Stimulated activated naive CD8-positive, alpha-beta T cell treated with anti-CD3 and anti-CD28 coated beads, Interleukin-15, Interleukin-2, amounts not matched to agents 100 ng/mL and 50 ng/mL, for 24 hours (primary cell): ENCODE results near the gene CTPS2.
"Not testable (repeated sequence)": the region's sequence is repeated elsewhere in the genome, so short reads cannot be mapped to it uniquely, and the experiment has no call there.

Experiments used
- H3K27ac Mint-ChIP-seq: one replicate; pipeline ENCODE4 v1.8.0; 2021; ENCODE audit warnings: mild to moderate bottlenecking, mixed read lengths
- H3K27me3 Mint-ChIP-seq: one replicate; pipeline ENCODE4 v1.8.0; 2021; ENCODE audit warnings: mixed read lengths
- H3K36me3 Mint-ChIP-seq: one replicate; pipeline ENCODE4 v1.8.0; 2021; ENCODE audit warnings: low read depth, mixed read lengths
- H3K4me1 Mint-ChIP-seq: one replicate; pipeline ENCODE4 v1.8.0; 2021; ENCODE audit warnings: low read depth, mixed read lengths
- H3K4me3 Mint-ChIP-seq: one replicate; pipeline ENCODE4 v1.8.0; 2021; ENCODE audit warnings: mild to moderate bottlenecking, mixed read lengths
- H3K9me3 Mint-ChIP-seq: one replicate; pipeline ENCODE4 v1.8.0; 2021; ENCODE audit warnings: mixed read lengths

CTPS2 gene

DNA sequence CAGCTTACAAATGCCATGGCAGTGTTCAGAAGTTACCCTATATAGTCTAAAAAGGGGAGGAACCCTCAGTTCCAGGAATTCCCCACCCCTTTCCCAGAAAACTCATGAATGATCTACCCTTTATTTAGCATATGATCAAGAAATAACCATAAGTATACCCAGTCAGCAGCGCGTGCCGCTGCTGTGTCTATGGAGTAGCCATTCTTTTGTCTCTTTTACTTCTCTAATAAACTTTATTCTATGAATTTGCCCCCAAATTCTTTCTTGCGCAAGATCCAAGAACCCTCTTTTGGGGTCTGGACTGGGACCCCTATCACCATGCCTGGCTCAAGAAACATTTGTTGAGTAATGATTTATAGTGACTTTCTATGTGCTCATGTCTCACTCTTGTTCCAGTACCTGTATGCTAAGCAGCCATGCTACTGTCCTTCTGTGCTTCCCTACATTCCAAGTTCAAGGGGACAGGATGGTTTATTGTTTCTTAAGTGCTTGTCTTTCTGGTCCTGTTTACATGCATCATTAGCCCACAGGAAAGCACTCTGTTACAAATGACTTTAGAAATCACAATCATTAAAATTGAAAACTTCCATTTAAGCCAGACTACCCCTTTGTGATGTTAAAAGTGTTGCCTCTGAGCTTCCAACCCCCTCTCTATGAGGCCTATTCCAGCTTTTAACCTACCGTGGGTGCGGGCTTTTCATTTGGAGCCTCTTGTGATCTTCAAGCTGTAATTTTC lies 125.9 kb downstream of the CTPS2 start:
- H3K4me3 Mint-ChIP-seq = no peak overlapping the region
- peaks cover 10% of the 10 kb centered on the region for H3K4me1 Mint-ChIP-seq
- H3K9me3 Mint-ChIP-seq = peaks cover 5% of the 10 kb centered on the region
- H3K27me3 Mint-ChIP-seq = no peaks in the 10 kb centered on the region
- no peak overlapping the region for H3K27ac Mint-ChIP-seq
- peaks cover 8% of the 10 kb centered on the region for H3K36me3 Mint-ChIP-seq

DNA sequence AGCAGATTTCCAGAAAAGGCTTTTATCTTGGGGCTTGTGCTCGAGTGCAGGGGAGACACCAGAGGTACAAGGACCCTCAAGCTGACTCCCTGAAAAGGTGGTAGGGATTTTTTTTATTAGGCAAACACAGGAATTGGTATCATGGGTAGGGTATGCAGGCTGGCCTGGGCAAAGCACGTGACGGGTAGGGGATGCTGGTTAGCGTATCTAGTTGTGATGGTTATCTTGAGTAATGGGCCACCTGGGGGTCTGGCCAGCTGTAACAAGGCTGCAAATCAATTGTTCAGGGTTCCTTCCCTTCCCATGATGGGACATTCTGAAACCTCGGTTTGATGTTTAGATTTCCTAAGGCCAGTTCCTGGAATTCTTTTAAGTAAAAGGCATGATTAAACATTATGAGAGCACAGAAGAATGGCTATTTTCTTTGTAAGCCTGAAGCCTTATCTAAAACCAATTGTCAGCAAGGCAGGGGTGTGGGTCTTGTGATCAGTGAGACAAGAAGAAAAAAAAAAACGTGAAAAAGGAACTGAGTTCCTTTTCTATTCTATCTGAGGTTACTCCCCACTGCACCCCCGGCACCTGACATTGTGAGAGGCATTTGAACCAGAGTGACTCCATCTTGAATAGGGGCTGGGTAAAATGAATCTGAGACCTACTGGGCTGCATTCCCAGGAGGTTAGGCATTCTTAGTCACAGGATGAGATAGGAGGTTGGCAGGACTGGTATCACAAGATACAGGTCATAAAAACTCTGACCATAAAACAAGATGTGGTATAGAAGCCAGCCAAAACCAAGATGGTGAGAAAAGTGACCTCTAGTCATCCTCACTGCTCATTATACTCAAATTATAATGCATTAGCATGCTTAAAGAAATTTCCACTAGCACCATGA lies 126.7 kb downstream of the CTPS2 start:
- Mint-ChIP-seq H3K36me3 (peaks cover 5% of the 10 kb centered on the region), H3K27me3 (no peaks in the 10 kb centered on the region), H3K4me3 (no peak overlapping the region), H3K27ac (no peak overlapping the region), H3K9me3 (no peaks in the 10 kb centered on the region), H3K4me1 (peaks cover 10% of the 10 kb centered on the region)

GRCh38 chrX:16580004-16580797 lies 132.3 kb downstream of the CTPS2 start:
- H3K9me3 Mint-ChIP-seq, H3K27ac Mint-ChIP-seq, H3K4me3 Mint-ChIP-seq, H3K27me3 Mint-ChIP-seq, H3K4me1 Mint-ChIP-seq, H3K36me3 Mint-ChIP-seq: not testable (repeated sequence)

DNA sequence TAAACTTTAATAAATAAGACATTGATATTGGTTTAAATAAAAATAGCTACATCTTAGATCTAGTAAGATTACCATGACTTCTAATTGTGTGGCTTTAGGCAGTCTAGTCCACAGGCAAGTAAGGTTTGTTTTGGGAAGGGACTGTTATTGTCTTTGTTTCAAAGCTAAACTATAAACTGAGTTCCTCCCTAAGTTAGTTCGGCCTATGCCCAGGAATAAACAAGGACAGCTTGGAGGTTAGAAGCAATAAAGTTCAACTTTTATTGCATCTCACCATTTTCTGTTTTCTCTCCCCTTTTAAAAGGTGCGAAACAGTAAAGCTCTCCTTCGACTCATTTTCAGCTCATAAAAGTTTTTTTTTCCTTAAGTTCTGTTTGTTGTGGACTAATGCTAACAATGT lies 133.0 kb downstream of the CTPS2 start:
- Mint-ChIP-seq H3K27me3 (no peaks in the 10 kb centered on the region), H3K9me3 (peaks cover 3% of the 10 kb centered on the region), H3K27ac (no peak overlapping the region), H3K4me1 (no peaks in the 10 kb centered on the region), H3K36me3 (no peaks in the 10 kb centered on the region), H3K4me3 (no peak overlapping the region)

DNA sequence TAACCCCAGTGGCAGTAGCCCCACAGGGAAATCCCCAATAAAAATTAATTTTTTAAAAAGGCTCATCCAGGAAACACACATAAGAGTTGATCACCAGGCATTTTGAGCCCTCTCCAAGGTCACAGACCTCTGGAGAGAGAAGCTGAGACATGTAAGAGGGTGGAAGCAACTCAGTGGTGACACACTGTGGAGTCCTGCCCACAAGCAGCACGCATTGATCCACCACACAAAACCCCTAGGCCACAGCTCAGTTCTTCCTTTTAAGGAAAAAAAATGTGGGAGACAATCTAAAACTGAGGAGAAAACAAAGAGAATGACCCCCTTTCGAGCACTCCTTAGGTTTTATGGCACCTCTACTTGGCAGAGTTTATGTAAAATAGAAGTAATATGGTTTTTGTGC lies 134.3 kb downstream of the CTPS2 start:
- no peak overlapping the region for H3K4me3 Mint-ChIP-seq
- no peaks in the 10 kb centered on the region for H3K27me3 Mint-ChIP-seq
- H3K36me3 Mint-ChIP-seq = no peaks in the 10 kb centered on the region
- H3K4me1 Mint-ChIP-seq = no peaks in the 10 kb centered on the region
- H3K27ac Mint-ChIP-seq = no peak overlapping the region
- peaks cover 3% of the 10 kb centered on the region for H3K9me3 Mint-ChIP-seq

DNA sequence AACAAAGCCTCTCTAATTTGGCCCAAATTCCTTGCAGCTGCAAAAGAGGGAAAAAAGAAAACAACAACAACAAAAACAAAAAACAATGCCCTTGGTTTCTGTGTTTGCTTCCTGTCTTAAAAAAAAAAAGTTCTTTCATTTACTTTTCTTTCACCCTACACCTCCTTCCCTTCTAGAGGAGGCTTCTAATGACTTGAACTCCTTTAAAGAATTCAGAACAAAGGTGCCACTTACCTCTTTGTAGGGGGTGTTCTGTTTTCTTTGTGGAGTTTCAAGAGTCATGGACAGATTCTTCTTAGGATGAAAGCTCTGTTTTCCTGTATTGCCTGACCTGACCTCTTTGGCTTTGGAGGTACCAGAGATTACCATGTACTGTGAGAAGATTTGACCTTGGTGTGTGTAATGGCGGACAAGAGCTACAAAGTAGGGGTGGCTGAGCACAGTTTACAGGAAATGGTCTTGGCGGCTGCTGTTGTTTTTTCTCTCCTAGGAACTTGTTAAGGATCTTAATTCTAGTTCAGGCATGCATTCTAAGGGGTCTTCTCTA lies 134.9 kb downstream of the CTPS2 start:
- peaks cover 3% of the 10 kb centered on the region for H3K9me3 Mint-ChIP-seq
- H3K27ac Mint-ChIP-seq = no peak overlapping the region
- H3K27me3 Mint-ChIP-seq = no peaks in the 10 kb centered on the region
- H3K4me1 Mint-ChIP-seq = no peaks in the 10 kb centered on the region
- no peaks in the 10 kb centered on the region for H3K36me3 Mint-ChIP-seq
- H3K4me3 Mint-ChIP-seq = no peak overlapping the region

GRCh38 chrX:16575388-16575787 lies 137.1 kb downstream of the CTPS2 start:
- H3K27ac Mint-ChIP-seq, H3K9me3 Mint-ChIP-seq, H3K4me3 Mint-ChIP-seq, H3K36me3 Mint-ChIP-seq, H3K4me1 Mint-ChIP-seq, H3K27me3 Mint-ChIP-seq: not testable (repeated sequence)

DNA sequence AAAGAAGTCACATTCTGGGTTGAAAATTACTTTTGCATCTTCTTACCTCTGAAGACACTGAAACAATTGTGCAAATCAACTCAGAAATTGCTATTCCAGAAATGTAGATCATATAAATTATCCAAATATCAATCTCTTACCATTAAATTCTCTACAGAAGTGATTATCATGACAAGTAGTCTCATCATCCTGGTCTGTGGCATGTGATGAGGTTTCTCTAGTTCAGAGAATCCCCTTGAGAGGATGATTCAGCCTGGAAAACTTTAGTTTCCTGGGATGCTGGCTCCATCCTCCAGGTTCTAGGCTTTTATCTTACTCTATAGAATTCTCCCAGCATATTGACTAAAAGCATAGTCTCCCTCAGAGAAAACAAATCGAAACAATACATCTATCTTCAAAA lies 138.7 kb downstream of the CTPS2 start:
- H3K4me1 Mint-ChIP-seq = no peaks in the 10 kb centered on the region
- no peaks in the 10 kb centered on the region for H3K36me3 Mint-ChIP-seq
- no peak overlapping the region for H3K4me3 Mint-ChIP-seq
- H3K27me3 Mint-ChIP-seq = no peaks in the 10 kb centered on the region
- H3K27ac Mint-ChIP-seq = no peak overlapping the region
- no peaks in the 10 kb centered on the region for H3K9me3 Mint-ChIP-seq

DNA sequence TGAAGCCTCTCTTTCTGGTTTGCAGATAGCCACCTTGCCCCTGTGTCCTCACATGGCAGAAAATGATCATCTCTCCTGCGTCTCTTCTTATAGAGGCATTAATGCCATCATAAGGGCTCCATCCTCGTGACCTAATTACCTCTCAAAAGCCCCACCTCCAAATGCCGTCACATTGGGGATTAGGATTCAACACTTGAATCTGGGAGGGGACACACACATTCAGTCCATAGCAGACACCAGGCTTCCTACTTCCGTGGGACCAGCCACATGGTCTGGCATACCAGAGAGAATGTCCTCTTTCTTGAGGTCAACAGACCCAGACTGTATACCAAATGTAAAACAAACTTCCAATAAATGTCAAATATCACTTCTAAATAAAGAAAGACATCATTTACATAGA lies 144.8 kb downstream of the CTPS2 start:
- H3K9me3 Mint-ChIP-seq = no peaks in the 10 kb centered on the region
- no peaks in the 10 kb centered on the region for H3K27me3 Mint-ChIP-seq
- no peak overlapping the region for H3K4me3 Mint-ChIP-seq
- no peaks in the 10 kb centered on the region for H3K36me3 Mint-ChIP-seq
- no peaks in the 10 kb centered on the region for H3K4me1 Mint-ChIP-seq
- H3K27ac Mint-ChIP-seq = no peak overlapping the region

GRCh38 chrX:16566571-16566970 lies 145.9 kb downstream of the CTPS2 start:
- Mint-ChIP-seq H3K9me3 (no peaks in the 10 kb centered on the region), H3K4me3 (no peak overlapping the region), H3K36me3 (no peaks in the 10 kb centered on the region), H3K27me3 (no peaks in the 10 kb centered on the region), H3K27ac (no peak overlapping the region), H3K4me1 (no peaks in the 10 kb centered on the region)

- Mint-ChIP-seq H3K4me1 (peaks cover 9% of the 10 kb centered on the region), H3K9me3 (no peaks in the 10 kb centered on the region), H3K4me3 (no peak overlapping the region), H3K27ac (no peak overlapping the region), H3K36me3 (no peaks in the 10 kb centered on the region), H3K27me3 (no peaks in the 10 kb centered on the region)
Observed at GRCh38 chrX:16560173-16560572, 152.3 kb downstream of the CTPS2 start.

DNA sequence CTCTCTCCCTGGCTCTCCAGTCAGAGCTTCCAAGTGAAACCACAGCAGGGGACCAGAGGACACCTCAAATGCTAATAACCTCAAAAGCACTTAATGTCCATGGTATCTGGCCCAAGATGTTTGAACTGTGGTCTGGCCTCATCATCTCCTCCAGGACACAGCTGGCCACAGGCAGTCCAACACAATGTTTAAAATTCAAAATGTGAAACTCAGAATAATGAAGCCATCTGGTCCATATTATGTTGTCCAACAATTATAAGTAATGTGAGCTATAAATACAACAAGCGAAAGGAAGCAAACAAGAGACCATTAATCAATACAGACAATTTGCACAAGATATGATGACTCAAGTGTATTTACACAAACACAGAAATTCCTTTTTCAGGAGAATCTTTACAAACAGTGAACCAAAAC lies 153.3 kb downstream of the CTPS2 start:
- Mint-ChIP-seq H3K36me3 (no peaks in the 10 kb centered on the region), H3K27me3 (no peaks in the 10 kb centered on the region), H3K4me3 (no peak overlapping the region), H3K4me1 (peaks cover 9% of the 10 kb centered on the region), H3K27ac (no peak overlapping the region), H3K9me3 (no peaks in the 10 kb centered on the region)

GRCh38 chrX:16558489-16558888 lies 154.0 kb downstream of the CTPS2 start:
- no peak overlapping the region for H3K27ac Mint-ChIP-seq
- H3K36me3 Mint-ChIP-seq = no peaks in the 10 kb centered on the region
- H3K9me3 Mint-ChIP-seq = no peaks in the 10 kb centered on the region
- H3K4me1 Mint-ChIP-seq = peaks cover 9% of the 10 kb centered on the region
- H3K4me3 Mint-ChIP-seq = no peak overlapping the region
- H3K27me3 Mint-ChIP-seq = no peaks in the 10 kb centered on the region

GRCh38 chrX:16552546-16552945 lies 159.9 kb downstream of the CTPS2 start:
- H3K4me3 Mint-ChIP-seq = no peak overlapping the region
- no peak overlapping the region for H3K27ac Mint-ChIP-seq
- no peaks in the 10 kb centered on the region for H3K27me3 Mint-ChIP-seq
- no peaks in the 10 kb centered on the region for H3K4me1 Mint-ChIP-seq
- H3K9me3 Mint-ChIP-seq = no peaks in the 10 kb centered on the region
- no peaks in the 10 kb centered on the region for H3K36me3 Mint-ChIP-seq

DNA sequence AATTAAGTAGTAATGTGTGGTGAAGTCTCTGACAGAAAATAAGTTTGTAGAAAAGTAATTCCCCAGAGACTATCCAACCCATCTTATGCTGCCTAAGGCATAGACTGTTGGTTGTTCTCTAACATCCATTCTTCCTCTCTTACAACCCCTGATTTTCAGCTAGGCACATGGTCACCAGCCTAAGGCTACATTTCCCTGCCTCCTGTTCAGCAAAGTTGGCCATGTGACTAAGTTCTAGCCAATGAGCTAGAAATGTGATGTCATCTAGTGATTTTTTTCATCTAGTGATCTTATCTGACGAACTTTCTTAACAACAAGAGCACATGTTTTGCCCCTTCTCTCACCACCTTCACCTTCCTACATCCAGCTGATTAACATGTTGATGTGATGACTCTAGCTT lies 164.8 kb downstream of the CTPS2 start:
- no peaks in the 10 kb centered on the region for H3K4me1 Mint-ChIP-seq
- no peak overlapping the region for H3K27ac Mint-ChIP-seq
- no peak overlapping the region for H3K4me3 Mint-ChIP-seq
- no peaks in the 10 kb centered on the region for H3K27me3 Mint-ChIP-seq
- H3K9me3 Mint-ChIP-seq = no peaks in the 10 kb centered on the region
- H3K36me3 Mint-ChIP-seq = no peaks in the 10 kb centered on the region
